Breast epithelium (tissue), 3 donors: ENCODE measurements around the gene PRDM11.

Experiments
- POLR2A ChIP-seq: fragments of 450-650 bp; IDR thresholded peaks from one replicate; pipeline ENCODE4 v1.6.1; 2016; ENCODE audit warnings: antibody characterized with exemption, mild to moderate bottlenecking, moderate library complexity
- TF ChIP-seq, protein P1 (sequence below), 3 donors: fragments of 450-650 bp; IDR thresholded peaks; one replicate each; pipeline ENCODE4 v1.5.1; 2016 to 2017; ENCODE audit warnings: antibody characterized with exemption in 3 of 3, mild to moderate bottlenecking in 3 of 3, moderate library complexity in 3 of 3

DNA sequence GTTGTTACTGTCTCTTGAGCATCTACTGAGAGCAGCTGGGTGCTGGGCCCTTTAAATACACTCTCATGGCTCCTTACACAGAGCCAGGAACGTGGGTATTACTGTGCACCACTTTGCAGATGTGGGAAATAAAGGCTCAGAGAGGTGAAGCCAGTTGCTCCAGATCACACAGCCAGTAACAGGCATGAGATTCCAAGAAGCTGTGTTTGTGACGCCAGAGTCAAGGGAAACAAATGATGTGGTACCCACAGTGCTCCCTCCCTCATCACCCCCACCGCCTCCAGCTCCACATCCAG is 1.4 kb upstream of the PRDM11 start:
- TF ChIP-seq POLR2A: no peak
- TF ChIP-seq, protein P1, sequence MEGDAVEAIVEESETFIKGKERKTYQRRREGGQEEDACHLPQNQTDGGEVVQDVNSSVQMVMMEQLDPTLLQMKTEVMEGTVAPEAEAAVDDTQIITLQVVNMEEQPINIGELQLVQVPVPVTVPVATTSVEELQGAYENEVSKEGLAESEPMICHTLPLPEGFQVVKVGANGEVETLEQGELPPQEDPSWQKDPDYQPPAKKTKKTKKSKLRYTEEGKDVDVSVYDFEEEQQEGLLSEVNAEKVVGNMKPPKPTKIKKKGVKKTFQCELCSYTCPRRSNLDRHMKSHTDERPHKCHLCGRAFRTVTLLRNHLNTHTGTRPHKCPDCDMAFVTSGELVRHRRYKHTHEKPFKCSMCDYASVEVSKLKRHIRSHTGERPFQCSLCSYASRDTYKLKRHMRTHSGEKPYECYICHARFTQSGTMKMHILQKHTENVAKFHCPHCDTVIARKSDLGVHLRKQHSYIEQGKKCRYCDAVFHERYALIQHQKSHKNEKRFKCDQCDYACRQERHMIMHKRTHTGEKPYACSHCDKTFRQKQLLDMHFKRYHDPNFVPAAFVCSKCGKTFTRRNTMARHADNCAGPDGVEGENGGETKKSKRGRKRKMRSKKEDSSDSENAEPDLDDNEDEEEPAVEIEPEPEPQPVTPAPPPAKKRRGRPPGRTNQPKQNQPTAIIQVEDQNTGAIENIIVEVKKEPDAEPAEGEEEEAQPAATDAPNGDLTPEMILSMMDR (IDR thresholded peaks at IDR 0.05): no peak
